GM12878 (cell line): ENCODE measurements around the gene BRINP3. TPM values are rescaled to one million over a fixed set of nuclear protein-coding genes. Genes with fewer than 3 reads are reported as not detected.

Source experiments
- ATAC-seq: fragments of 200-7000 bp; cut with Tn5 transposase; 3 replicates; pipeline ENCODE4 v1.9.1; 2020; ENCODE audit warnings: mild to moderate bottlenecking, moderate library complexity
- BruUV-seq: library from RNA; stranded (reverse); fragments of 400-500 nt; replicated peaks from 2 replicates; lab custom pipeline; 2021; lab: Mats Ljungman, UMichigan
- CTCF ChIA-PET: fragments of 300-600 bp; sonication (Branson Sonifier 250); formaldehyde crosslinking; extraction: SDS; loops from one replicate; lab custom pipeline; 2021; ENCODE audit warnings: inconsistent platforms; lab: Yijun Ruan, JAX
- POLR2A ChIA-PET: fragments of 350-600 bp; formaldehyde crosslinking; extraction: SDS; loops from one replicate; lab custom pipeline; 2021; ENCODE audit warnings: inconsistent platforms; lab: Charles Lee
- RAD21 ChIA-PET: fragments of 300-600 bp; sonication (Branson Sonifier 250); formaldehyde crosslinking; loops from one replicate; lab custom pipeline; 2023; ENCODE audit warnings: antibody characterized with exemption; ENCODE audit not compliant: unreplicated experiment; lab: Charles Lee
- SMC1A ChIA-PET: fragments of 300-600 bp; sonication (Branson Sonifier 250); formaldehyde crosslinking; loops from one replicate; lab custom pipeline; 2023; ENCODE audit not compliant: unreplicated experiment, uncharacterized antibody; lab: Charles Lee
- DNase-seq: peaks from one replicate; pipeline ENCODE4 v3.0.0-alpha.2; 2011; ENCODE audit warnings: low read depth, low spot score
- FAIRE-seq: peaks from 3 replicates; lab custom pipeline; 2011; peaks lifted over from hg19 to GRCh38; lab: Jason Lieb, UNC
- H2AFZ ChIP-seq: 2 replicates; pipeline ENCODE4 v1.6.0; 2011; ENCODE audit warnings: low read depth, low read length, control low read depth; ENCODE audit not compliant: control insufficient read depth
- H3K27ac ChIP-seq: 2 replicates; pipeline ENCODE4 v1.5.1; 2011; ENCODE audit warnings: control low read depth; ENCODE audit not compliant: control insufficient read depth, insufficient read depth
- H3K27me3 ChIP-seq, 2 experiments: replicated peaks in 1 of 2; 2 replicates each; pipeline versions ENCODE4 v1.6.0 to v1.6.1; 2011; ENCODE audit warnings: low read length in 1 of 2; ENCODE audit not compliant: control insufficient read depth in 2 of 2, insufficient read depth in 2 of 2
- H3K36me3 ChIP-seq, 2 experiments: 2 replicates each; pipeline ENCODE4 v1.5.1; 2011; ENCODE audit warnings: low read length in 1 of 2; ENCODE audit not compliant: control insufficient read depth in 2 of 2, insufficient read depth in 2 of 2
- H3K4me1 ChIP-seq: 2 replicates; pipeline ENCODE4 v1.6.1; 2011; ENCODE audit warnings: mild to moderate bottlenecking, low read length, moderate library complexity, mixed read lengths; ENCODE audit not compliant: control insufficient read depth, insufficient read depth
- H3K4me2 ChIP-seq: 2 replicates; pipeline ENCODE4 v1.6.0; 2011; ENCODE audit warnings: control low read depth; ENCODE audit not compliant: control insufficient read depth, insufficient read depth
- H3K4me3 ChIP-seq: fragments of 200-600 bp; sonication (generic); 2 replicates; pipeline ENCODE4 v1.5.1; 2016
- H3K79me2 ChIP-seq: 2 replicates; pipeline ENCODE4 v1.6.0; 2011; ENCODE audit warnings: low read length; ENCODE audit not compliant: control insufficient read depth, insufficient read depth
- H3K9ac ChIP-seq: 2 replicates; pipeline ENCODE4 v1.8.0; 2011; ENCODE audit warnings: low read length, control low read depth, mixed read lengths; ENCODE audit not compliant: control insufficient read depth, insufficient read depth
- H3K9me3 ChIP-seq: replicated peaks from 3 replicates; pipeline ENCODE4 v1.5.1; 2011; ENCODE audit warnings: mild to moderate bottlenecking, low read length; ENCODE audit not compliant: control insufficient read depth, insufficient read depth
- H4K20me1 ChIP-seq: 2 replicates; pipeline ENCODE4 v1.6.0; 2011; ENCODE audit not compliant: control insufficient read depth, insufficient read depth
- FOS ChIP-seq: IDR thresholded peaks from 3 replicates; pipeline ENCODE4 v1.6.1; 2011; ENCODE audit warnings: borderline replicate concordance; ENCODE audit not compliant: insufficient read length; ENCODE audit errors: extremely low read depth
- HDAC6 ChIP-seq: fragments of 200-600 bp; sonication (generic); IDR thresholded peaks from one replicate; pipeline ENCODE4 v1.8.0; 2017; ENCODE audit warnings: antibody characterized with exemption; ENCODE audit not compliant: unreplicated experiment
- IKZF2 ChIP-seq, 2 experiments: fragments of 450-650 bp; IDR thresholded peaks; 2 replicates each; pipeline ENCODE4 v1.6.1; 2017; ENCODE audit warnings: mild to moderate bottlenecking in 2 of 2, moderate library complexity in 2 of 2
- NFYB ChIP-seq: IDR thresholded peaks from 2 replicates; pipeline ENCODE4 v1.6.1; 2011; ENCODE audit warnings: low read depth, mild to moderate bottlenecking, low read length, improper control_type of control experiment, moderate library complexity; ENCODE audit not compliant: insufficient read depth
- PAX8 ChIP-seq: fragments of 450-650 bp; IDR thresholded peaks from 2 replicates; pipeline ENCODE4 v1.6.1; 2017; ENCODE audit warnings: mild to moderate bottlenecking, moderate library complexity
- SIN3A ChIP-seq: IDR thresholded peaks from 2 replicates; pipeline ENCODE4 v1.6.1; 2012; ENCODE audit warnings: low read depth, low read length, improper control_type of control experiment
- SMC3 ChIP-seq: IDR thresholded peaks from 2 replicates; pipeline ENCODE4 v1.6.1; 2011; ENCODE audit warnings: low read length, improper control_type of control experiment, borderline replicate concordance
- SREBF2 ChIP-seq: IDR thresholded peaks from 2 replicates; pipeline ENCODE4 v1.6.1; 2012; ENCODE audit warnings: mild to moderate bottlenecking, low read length
- SUZ12 ChIP-seq: fragments of 200-600 bp; sonication (generic); IDR thresholded peaks from one replicate; pipeline ENCODE4 v1.6.1; 2018; ENCODE audit warnings: antibody characterized with exemption, mild to moderate bottlenecking; ENCODE audit not compliant: unreplicated experiment
- YBX1 ChIP-seq: fragments of 450-650 bp; IDR thresholded peaks from 2 replicates; pipeline ENCODE4 v1.6.1; 2016; ENCODE audit warnings: antibody characterized with exemption
- YY1 ChIP-seq: IDR thresholded peaks from 2 replicates; pipeline ENCODE4 v1.6.1; 2011; ENCODE audit warnings: low read depth, mild to moderate bottlenecking, low read length
- ZNF384 ChIP-seq: IDR thresholded peaks from 2 replicates; pipeline ENCODE4 v1.6.1; 2012; ENCODE audit warnings: low read depth, mild to moderate bottlenecking, low read length, improper control_type of control experiment, borderline replicate concordance
- WGBS: methylation state at CpG from one replicate; pipeline ENCODE4 v1.1.6; 2016; ENCODE audit warnings: low lambda C conversion rate; ENCODE audit not compliant: insufficient replicate concordance, insufficient coverage; ENCODE audit errors: missing lambda C conversion rate; 5-methylcytosine and 5-hydroxymethylcytosine counted together
- in situ Hi-C: fragments of 300-500 bp; cut with MboI; formaldehyde crosslinking; loops from 9 replicates; pipeline ENCODE4 v1.14.3; 2018; ENCODE audit warnings: mixed read lengths
- intact Hi-C: fragments of 100-400 bp; cut with micrococcal nuclease; formaldehyde crosslinking; loops from one replicate; pipeline ENCODE4 v1.14.2; 2022; ENCODE audit not compliant: unreplicated experiment
- polyA plus RNA-seq, 11 experiments: library from polyadenylated mRNA; depleted of rRNA in 4 of 11; unstranded in 6 of 11; stranded (reverse) in 5 of 11; fragments of >200 nt; fragmentation: Nextera tagmentation in 4 of 11; fragmentation: Illumina TruSeq in 1 of 11; extraction: Ambion mirVana in 4 of 11; extraction: Trizol in 1 of 11; gene quantifications; 1 replicate in 1 of 11; 2 replicates in 10 of 11; pipeline versions ENCODE4 v1.2.1 to v1.2.3, GENCODE V29; 2011 to 2016; ENCODE audit warnings: inconsistent platforms in 2 of 11, missing spikeins in 2 of 11, low read depth in 1 of 11
- total RNA-seq, 4 experiments: library from RNA; depleted of rRNA in 3 of 4; stranded (reverse); fragments of >200 nt in 3 of 4; fragmentation: Illumina TruSeq in 1 of 4; extraction: Trizol in 1 of 4; gene quantifications; 2 replicates each; pipeline versions ENCODE4 v1.2.1 to v1.2.3, GENCODE V29; 2013 to 2021
- TF ChIP-seq, protein P1 (sequence below): fragments of 450-650 bp; IDR thresholded peaks from 2 replicates; pipeline ENCODE4 v1.6.1; 2016; ENCODE audit warnings: mild to moderate bottlenecking

BRINP3 gene
- total and polyA plus RNA-seq, 10 of the 15 experiments (the other 5 are each of a cell fraction or from before 2014, with no cell fraction given): under 0.01 TPM; not detected in 9

DNA sequence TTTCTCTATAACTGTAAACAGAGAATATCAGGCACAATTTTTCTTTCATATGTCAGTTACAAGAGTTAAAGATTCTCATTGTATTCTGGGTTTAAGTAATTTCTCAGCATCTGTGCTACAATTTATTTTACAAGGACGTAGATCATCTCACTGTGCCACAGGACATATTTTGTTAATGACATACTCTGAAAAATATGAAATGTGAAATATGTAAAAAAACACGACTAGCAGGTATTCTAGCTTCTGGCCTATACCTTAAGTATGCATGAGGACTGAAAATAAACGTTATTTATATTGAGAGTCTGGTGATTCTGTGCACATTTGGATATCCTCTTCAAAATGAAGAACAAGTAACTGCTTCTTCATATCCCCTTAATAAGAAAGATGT is 308.8 kb downstream of the BRINP3 start (continued):
- no peak for TF ChIP-seq ZNF384
- no peak for TF ChIP-seq HDAC6
- no peak for TF ChIP-seq SIN3A
- no peak for TF ChIP-seq SREBF2

DNA sequence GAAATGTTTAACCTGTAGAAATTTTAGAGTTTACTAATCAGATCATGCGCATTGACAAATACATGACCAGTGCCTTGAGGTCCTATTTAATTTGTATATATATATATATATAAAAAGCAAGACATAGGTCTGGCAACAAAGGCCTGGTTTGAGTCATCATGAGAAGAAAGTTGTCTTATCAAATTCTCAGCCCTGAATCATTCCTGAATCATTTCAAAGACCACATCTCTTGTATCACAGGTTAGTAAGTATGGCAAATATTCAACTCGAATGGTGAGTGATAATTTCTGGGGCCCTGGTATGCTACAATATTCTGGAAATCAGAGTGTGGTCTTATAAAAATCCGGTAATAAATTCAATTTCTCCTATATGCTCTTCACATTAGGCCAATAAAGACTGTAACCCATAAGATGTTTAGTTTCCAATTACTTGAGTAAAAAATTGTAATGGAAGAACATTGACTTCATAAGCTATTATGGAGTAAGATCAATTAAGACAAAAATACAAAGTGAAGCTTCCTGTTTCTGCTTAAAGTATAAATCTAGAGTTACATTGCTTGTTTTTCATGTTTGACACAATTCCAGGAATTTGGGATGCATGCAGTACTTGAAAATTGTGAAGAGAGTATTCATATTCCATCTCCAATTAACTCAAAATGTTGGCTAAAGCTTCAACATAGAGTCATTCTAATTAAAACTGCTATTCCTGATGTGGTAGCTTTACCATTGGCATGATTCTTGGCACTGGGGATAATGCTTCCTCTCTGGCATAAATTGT is 309.4 kb downstream of the BRINP3 start:
- H3K36me3 ChIP-seq: no peaks in the 10 kb centered on the region
- H3K27me3 ChIP-seq: no peaks in the 10 kb centered on the region
- ChIA-PET SMC1A (no interaction called here), CTCF (no interaction called here), RAD21 (no interaction called here), POLR2A (no interaction called here)
- FAIRE-seq: no peak
- TF ChIP-seq, protein P1, sequence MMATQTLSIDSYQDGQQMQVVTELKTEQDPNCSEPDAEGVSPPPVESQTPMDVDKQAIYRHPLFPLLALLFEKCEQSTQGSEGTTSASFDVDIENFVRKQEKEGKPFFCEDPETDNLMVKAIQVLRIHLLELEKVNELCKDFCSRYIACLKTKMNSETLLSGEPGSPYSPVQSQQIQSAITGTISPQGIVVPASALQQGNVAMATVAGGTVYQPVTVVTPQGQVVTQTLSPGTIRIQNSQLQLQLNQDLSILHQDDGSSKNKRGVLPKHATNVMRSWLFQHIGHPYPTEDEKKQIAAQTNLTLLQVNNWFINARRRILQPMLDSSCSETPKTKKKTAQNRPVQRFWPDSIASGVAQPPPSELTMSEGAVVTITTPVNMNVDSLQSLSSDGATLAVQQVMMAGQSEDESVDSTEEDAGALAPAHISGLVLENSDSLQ: no peak
- no peak for TF ChIP-seq IKZF2 (IDR thresholded peaks at IDR 0.05)
- no peak for TF ChIP-seq NFYB
- TF ChIP-seq PAX8: no peak
- TF ChIP-seq FOS: no peak
- no peak for TF ChIP-seq SUZ12
- TF ChIP-seq SMC3: no peak
- no peak for TF ChIP-seq YY1
- no peak for TF ChIP-seq YBX1
- ATAC-seq: no peak
- intact Hi-C loops (no loop called here), in situ Hi-C loops (no loop called here)
- no TSS peak for BruUV-seq
- no peak overlapping the region for H3K4me2 ChIP-seq
- H3K79me2 ChIP-seq: no peaks in the 10 kb centered on the region
- WGBS: 17% methylated on average over 3 of the region's 3 CpGs
- H3K4me3 ChIP-seq: no peak overlapping the region
- H3K9ac ChIP-seq: no peak overlapping the region
- no peak for DNase-seq
- no peak overlapping the region for H3K27ac ChIP-seq
- no peaks in the 10 kb centered on the region for H3K9me3 ChIP-seq
- H2AFZ ChIP-seq: no peak overlapping the region
- no peaks in the 10 kb centered on the region for H4K20me1 ChIP-seq
- H3K4me1 ChIP-seq: no peaks in the 10 kb centered on the region
